ENCODE measurements around the gene NCKAP5.

Gene NCKAP5

DNA sequence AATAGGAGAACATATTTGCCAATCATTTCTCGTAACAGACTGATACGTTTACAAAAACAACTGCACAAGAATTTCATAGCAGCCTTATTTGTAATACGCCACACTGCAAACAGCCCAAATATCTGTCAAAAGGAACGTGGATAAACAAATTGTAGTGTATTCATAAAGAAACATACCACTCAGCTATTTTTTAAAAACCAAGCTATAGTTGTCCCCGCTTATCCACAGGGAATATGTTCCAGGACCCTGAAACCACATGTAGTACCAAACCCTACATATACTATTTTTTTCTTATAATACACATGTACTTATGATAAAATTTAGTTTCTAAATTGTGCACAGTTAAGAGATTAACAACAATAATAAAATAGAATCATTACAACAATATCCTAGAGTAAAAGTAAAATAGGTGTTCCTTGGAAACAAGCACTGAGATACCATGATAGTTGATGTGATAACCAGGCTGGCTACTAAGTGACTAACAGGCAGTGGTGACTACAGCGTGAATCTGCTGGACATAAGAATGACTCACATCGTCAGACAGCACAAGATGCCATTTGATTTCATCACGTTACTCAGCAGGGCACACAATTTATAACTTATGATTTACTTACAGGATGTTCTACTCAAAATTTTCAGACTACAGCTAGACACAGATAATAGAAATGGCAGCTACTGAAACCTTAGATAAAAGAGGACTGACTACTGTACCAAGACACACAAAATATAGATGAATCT is 367.4 kb downstream of the NCKAP5 start:
- H3F3A ChIP-seq (ENCODE audit: insufficient read depth, low read length), result no peaks in the 10 kb centered on the region
- H3K27me3 ChIP-seq (ENCODE audit: insufficient read depth, low read length), result no peaks in the 10 kb centered on the region
- H2AFZ ChIP-seq (ENCODE audit: low read length), result no peak overlapping the region
- no peak overlapping the region for H3K9ac ChIP-seq (ENCODE audit: low read length)
- no peak for TF ChIP-seq EZH2 (IDR thresholded peaks at IDR 0.05; ENCODE audit: borderline replicate concordance, low read length)
- TF ChIP-seq, protein P1, sequence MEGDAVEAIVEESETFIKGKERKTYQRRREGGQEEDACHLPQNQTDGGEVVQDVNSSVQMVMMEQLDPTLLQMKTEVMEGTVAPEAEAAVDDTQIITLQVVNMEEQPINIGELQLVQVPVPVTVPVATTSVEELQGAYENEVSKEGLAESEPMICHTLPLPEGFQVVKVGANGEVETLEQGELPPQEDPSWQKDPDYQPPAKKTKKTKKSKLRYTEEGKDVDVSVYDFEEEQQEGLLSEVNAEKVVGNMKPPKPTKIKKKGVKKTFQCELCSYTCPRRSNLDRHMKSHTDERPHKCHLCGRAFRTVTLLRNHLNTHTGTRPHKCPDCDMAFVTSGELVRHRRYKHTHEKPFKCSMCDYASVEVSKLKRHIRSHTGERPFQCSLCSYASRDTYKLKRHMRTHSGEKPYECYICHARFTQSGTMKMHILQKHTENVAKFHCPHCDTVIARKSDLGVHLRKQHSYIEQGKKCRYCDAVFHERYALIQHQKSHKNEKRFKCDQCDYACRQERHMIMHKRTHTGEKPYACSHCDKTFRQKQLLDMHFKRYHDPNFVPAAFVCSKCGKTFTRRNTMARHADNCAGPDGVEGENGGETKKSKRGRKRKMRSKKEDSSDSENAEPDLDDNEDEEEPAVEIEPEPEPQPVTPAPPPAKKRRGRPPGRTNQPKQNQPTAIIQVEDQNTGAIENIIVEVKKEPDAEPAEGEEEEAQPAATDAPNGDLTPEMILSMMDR (IDR thresholded peaks at IDR 0.05; ENCODE audit: low read length), result no peak
- no peaks in the 10 kb centered on the region for H3K36me3 ChIP-seq (ENCODE audit: insufficient read depth, low read length)
- no peak overlapping the region for H3K4me2 ChIP-seq (ENCODE audit: low read length)
- H3K9me2 ChIP-seq (ENCODE audit: low read depth, low read length), result no peaks in the 10 kb centered on the region
- no peaks in the 10 kb centered on the region for H4K20me1 ChIP-seq (ENCODE audit: insufficient read depth, low read length)
- no peak overlapping the region for H3K4me3 ChIP-seq (ENCODE audit: low read depth, low read length, poor library complexity, severe bottlenecking)
- H3K9me3 ChIP-seq (ENCODE audit: low read length), result no peaks in the 10 kb centered on the region
- H3K4me1 ChIP-seq (ENCODE audit: insufficient read depth, low read length, severe bottlenecking), result no peaks in the 10 kb centered on the region
- H3K27ac ChIP-seq (ENCODE audit: low read depth, low read length, poor library complexity, severe bottlenecking), result no peak overlapping the region
- H3K79me2 ChIP-seq (ENCODE audit: insufficient read depth, low read length), result no peaks in the 10 kb centered on the region

GRCh38 chr2:133198678-133199077 is 369.6 kb downstream of the NCKAP5 start:
- Histone ChIP-seq H2AFZ (ENCODE audit: low read length) (no peak overlapping the region), H3K27ac (ENCODE audit: low read depth, low read length, poor library complexity, severe bottlenecking) (no peak overlapping the region), H4K20me1 (ENCODE audit: insufficient read depth, low read length) (no peaks in the 10 kb centered on the region), H3K27me3 (ENCODE audit: insufficient read depth, low read length) (no peaks in the 10 kb centered on the region), H3K9me2 (ENCODE audit: low read depth, low read length) (no peaks in the 10 kb centered on the region), H3K4me2 (ENCODE audit: low read length) (no peak overlapping the region), H3F3A (ENCODE audit: insufficient read depth, low read length) (no peaks in the 10 kb centered on the region), H3K36me3 (ENCODE audit: insufficient read depth, low read length) (no peaks in the 10 kb centered on the region), H3K4me1 (ENCODE audit: insufficient read depth, low read length, severe bottlenecking) (no peaks in the 10 kb centered on the region), H3K79me2 (ENCODE audit: insufficient read depth, low read length) (no peaks in the 10 kb centered on the region), H3K4me3 (ENCODE audit: low read depth, low read length, poor library complexity, severe bottlenecking) (no peak overlapping the region), H3K9me3 (ENCODE audit: low read length) (no peaks in the 10 kb centered on the region), H3K9ac (ENCODE audit: low read length) (no peak overlapping the region)
- no peak for TF ChIP-seq EZH2 (IDR thresholded peaks at IDR 0.05; ENCODE audit: borderline replicate concordance, low read length)
- TF ChIP-seq, protein P1 (IDR thresholded peaks at IDR 0.05; ENCODE audit: low read length), result no peak

DNA sequence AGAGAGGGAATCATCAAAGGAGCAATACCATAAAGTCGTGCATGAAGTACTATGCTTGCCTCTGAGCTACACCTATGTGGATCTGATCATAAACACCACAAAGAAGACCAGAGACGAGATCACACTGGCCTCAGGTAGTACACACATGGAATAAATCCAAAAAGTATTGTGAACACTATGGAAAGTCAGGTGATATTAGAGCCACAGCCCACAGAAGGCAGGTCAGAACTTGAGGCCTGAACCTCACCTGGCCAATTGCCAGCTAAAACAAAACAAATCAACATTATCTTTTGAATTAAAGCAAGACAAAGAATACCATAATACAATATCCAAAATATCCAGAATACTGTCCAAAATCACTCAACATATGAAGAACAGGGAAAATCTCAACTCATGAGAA is 371.1 kb downstream of the NCKAP5 start:
- H3K27ac ChIP-seq (ENCODE audit: low read depth, low read length, poor library complexity, severe bottlenecking), result no peak overlapping the region
- no peaks in the 10 kb centered on the region for H4K20me1 ChIP-seq (ENCODE audit: insufficient read depth, low read length)
- no peaks in the 10 kb centered on the region for H3K79me2 ChIP-seq (ENCODE audit: insufficient read depth, low read length)
- H3K4me3 ChIP-seq (ENCODE audit: low read depth, low read length, poor library complexity, severe bottlenecking), result no peak overlapping the region
- TF ChIP-seq, protein P1 (IDR thresholded peaks at IDR 0.05; ENCODE audit: low read length), result no peak
- TF ChIP-seq EZH2 (IDR thresholded peaks at IDR 0.05; ENCODE audit: borderline replicate concordance, low read length), result no peak
- H3K9me2 ChIP-seq (ENCODE audit: low read depth, low read length), result no peaks in the 10 kb centered on the region
- no peaks in the 10 kb centered on the region for H3K9me3 ChIP-seq (ENCODE audit: low read length)
- H3K4me1 ChIP-seq (ENCODE audit: insufficient read depth, low read length, severe bottlenecking), result no peaks in the 10 kb centered on the region
- no peak overlapping the region for H2AFZ ChIP-seq (ENCODE audit: low read length)
- H3K27me3 ChIP-seq (ENCODE audit: insufficient read depth, low read length), result no peaks in the 10 kb centered on the region
- no peaks in the 10 kb centered on the region for H3K36me3 ChIP-seq (ENCODE audit: insufficient read depth, low read length)
- no peaks in the 10 kb centered on the region for H3F3A ChIP-seq (ENCODE audit: insufficient read depth, low read length)
- H3K4me2 ChIP-seq (ENCODE audit: low read length), result no peak overlapping the region
- no peak overlapping the region for H3K9ac ChIP-seq (ENCODE audit: low read length)
